DOHH2 (cell line): ENCODE data around the gene MVP.

Source experiments
- H3F3A ChIP-seq: fragments of 200-600 bp; sonication (generic), shearing (Covaris generic); 2 replicates; pipeline ENCODE4 v1.6.0; 2016; ENCODE audit warnings: antibody characterized with exemption, mild to moderate bottlenecking; ENCODE audit not compliant: control insufficient read depth, insufficient read depth
- H3K27ac ChIP-seq: fragments of 200-600 bp; sonication (generic); 2 replicates; pipeline ENCODE4 v1.5.1; 2014; ENCODE audit warnings: low read depth, mild to moderate bottlenecking, low read length, moderate library complexity
- H3K27me3 ChIP-seq: fragments of 200-600 bp; sonication (generic); 2 replicates; pipeline ENCODE4 v1.6.1; 2014; ENCODE audit warnings: mild to moderate bottlenecking, low read length, mixed read lengths; ENCODE audit not compliant: control insufficient read depth
- H3K36me3 ChIP-seq: fragments of 200-600 bp; sonication (generic); 2 replicates; pipeline ENCODE4 v1.6.1; 2014; ENCODE audit warnings: mild to moderate bottlenecking, low read length, moderate library complexity, mixed read lengths; ENCODE audit not compliant: control insufficient read depth
- H3K4me1 ChIP-seq: fragments of 200-600 bp; sonication (generic); 2 replicates; pipeline ENCODE4 v1.6.1; 2014; ENCODE audit warnings: mild to moderate bottlenecking, low read length, mixed read lengths; ENCODE audit not compliant: control insufficient read depth
- H3K4me2 ChIP-seq: fragments of 200-600 bp; sonication (generic); 2 replicates; pipeline ENCODE4 v1.6.0; 2014; ENCODE audit warnings: mild to moderate bottlenecking, low read length, moderate library complexity
- H3K4me3 ChIP-seq: fragments of 200-600 bp; sonication (generic); 2 replicates; pipeline ENCODE4 v1.5.1; 2014; ENCODE audit warnings: mild to moderate bottlenecking, low read length, mixed read lengths
- H3K79me2 ChIP-seq: fragments of 200-600 bp; sonication (generic); 2 replicates; pipeline ENCODE4 v1.6.1; 2014; ENCODE audit warnings: mild to moderate bottlenecking, low read length, mixed read lengths; ENCODE audit not compliant: control insufficient read depth
- H3K9me2 ChIP-seq: fragments of 200-600 bp; sonication (generic); replicated peaks from 2 replicates; pipeline ENCODE4 v1.6.1; 2014; ENCODE audit warnings: mild to moderate bottlenecking, low read length, mixed read lengths; ENCODE audit not compliant: control insufficient read depth
- H3K9me3 ChIP-seq: fragments of 200-600 bp; sonication (generic); 2 replicates; pipeline ENCODE4 v1.6.1; 2014; ENCODE audit warnings: antibody characterized with exemption, low read length, mixed read lengths; ENCODE audit not compliant: control insufficient read depth, insufficient read depth
- H4K20me1 ChIP-seq: fragments of 200-600 bp; sonication (generic); 2 replicates; pipeline ENCODE4 v1.6.0; 2014; ENCODE audit warnings: low read depth, mild to moderate bottlenecking, antibody characterized with exemption, low read length, moderate library complexity; ENCODE audit not compliant: control insufficient read depth, insufficient read depth
- CTCF ChIP-seq: fragments of 200-600 bp; sonication (generic); IDR thresholded peaks from one replicate; pipeline ENCODE4 v1.5.1; 2014; ENCODE audit warnings: antibody characterized with exemption, mild to moderate bottlenecking, low read depth, low read length; ENCODE audit not compliant: poor library complexity, severe bottlenecking
- EZH2phosphoT487 ChIP-seq: fragments of 200-600 bp; sonication (generic); IDR thresholded peaks from 2 replicates; pipeline ENCODE4 v1.6.1; 2017; ENCODE audit warnings: borderline replicate concordance, mild to moderate bottlenecking, antibody characterized with exemption, low read length, moderate library complexity, mixed read lengths

Gene MVP

GRCh38 chr16:29852654-29853053 is 32.4 kb downstream of the MVP start:
- Histone ChIP-seq H3K4me3 (no peak overlapping the region), H3K9me3 (no peaks in the 10 kb centered on the region), H4K20me1 (no peaks in the 10 kb centered on the region), H3K9me2 (no peaks in the 10 kb centered on the region), H3K36me3 (no peaks in the 10 kb centered on the region), H3K79me2 (no peaks in the 10 kb centered on the region), H3K4me1 (no peaks in the 10 kb centered on the region), H3K4me2 (no peak overlapping the region), H3K27ac (no peak overlapping the region), H3K27me3 (no peaks in the 10 kb centered on the region), H3F3A (no peaks in the 10 kb centered on the region)
- TF ChIP-seq EZH2phosphoT487 (no peak), CTCF (no peak)

GRCh38 chr16:29854520-29855100 is 34.3 kb downstream of the MVP start:
- no peaks in the 10 kb centered on the region for H3K9me3 ChIP-seq
- peaks cover 7% of the 10 kb centered on the region; the same call in 1 of the 2 replicates for H3K36me3 ChIP-seq
- H3K27me3 ChIP-seq: no peaks in the 10 kb centered on the region
- no peak overlapping the region for H3K4me3 ChIP-seq
- no peaks in the 10 kb centered on the region for H4K20me1 ChIP-seq
- no peak overlapping the region for H3K27ac ChIP-seq
- no peaks in the 10 kb centered on the region for H3K79me2 ChIP-seq
- H3K9me2 ChIP-seq: no peaks in the 10 kb centered on the region
- no peak for TF ChIP-seq CTCF
- no peak for TF ChIP-seq EZH2phosphoT487
- no peaks in the 10 kb centered on the region for H3F3A ChIP-seq
- H3K4me1 ChIP-seq: no peaks in the 10 kb centered on the region
- H3K4me2 ChIP-seq: no peak overlapping the region

- Histone ChIP-seq H3K4me2 (no peak overlapping the region), H3K27me3 (no peaks in the 10 kb centered on the region), H3K4me1 (peaks cover 4% of the 10 kb centered on the region), H3K79me2 (peaks cover 14% of the 10 kb centered on the region), H4K20me1 (no peaks in the 10 kb centered on the region), H3K9me2 (no peaks in the 10 kb centered on the region), H3K4me3 (no peak overlapping the region), H3K9me3 (no peaks in the 10 kb centered on the region), H3K27ac (no peak overlapping the region), H3K36me3 (peaks cover 20% of the 10 kb centered on the region), H3F3A (no peaks in the 10 kb centered on the region)
- no peak for TF ChIP-seq EZH2phosphoT487
- TF ChIP-seq CTCF: no peak
Observed at GRCh38 chr16:29857133-29857760, 37.0 kb downstream of the MVP start.
